Breast epithelium (tissue), 4 donors: ENCODE measurements around the gene POLR1D. TPM values are rescaled to one million over a fixed set of nuclear protein-coding genes. Genes with fewer than 3 reads are reported as not detected.

ENCODE experiments used
- DNase-seq, 2 donors: peaks; one replicate each; pipeline ENCODE4 v3.0.0-alpha.2; 2019; ENCODE audit warnings: low spot score in 2 of 2
- H3K27ac ChIP-seq, 2 donors: fragments of 200-600 bp; sonication (generic) in 1 of 2; one replicate each; pipeline ENCODE4 v1.5.1; 2016 to 2019; ENCODE audit warnings: mild to moderate bottlenecking in 1 of 2
- H3K27me3 ChIP-seq, 2 donors: fragments of 200-600 bp; sonication (generic) in 1 of 2; one replicate each; pipeline versions ENCODE4 v1.5.1 to v1.6.0; 2017 to 2019; ENCODE audit warnings: control low read depth in 1 of 2, mild to moderate bottlenecking in 1 of 2
- H3K36me3 ChIP-seq: fragments of 200-600 bp; one replicate; pipeline ENCODE4 v1.5.1; 2019
- H3K4me1 ChIP-seq, 2 donors: fragments of 200-600 bp; sonication (generic); one replicate each; pipeline ENCODE4 v1.5.1; 2016 to 2019; ENCODE audit warnings: control low read depth in 1 of 2
- H3K4me3 ChIP-seq, 3 donors: fragments of 200-600 bp; sonication (generic); 1 replicate in 2 of 3; 2 replicates in 1 of 3; pipeline ENCODE4 v1.5.1; 2016 to 2019; ENCODE audit warnings: mild to moderate bottlenecking in 3 of 3, moderate library complexity in 2 of 3
- H3K9me3 ChIP-seq, 2 donors: fragments of 200-600 bp; sonication (generic) in 1 of 2; one replicate each; pipeline ENCODE4 v1.5.1; 2016 to 2019; ENCODE audit warnings: control low read depth in 1 of 2
- POLR2A ChIP-seq: fragments of 450-650 bp; IDR thresholded peaks from one replicate; pipeline ENCODE4 v1.6.1; 2016; ENCODE audit warnings: antibody characterized with exemption, mild to moderate bottlenecking, moderate library complexity
- POLR2AphosphoS5 ChIP-seq, 3 donors: sonication (generic); formaldehyde crosslinking; IDR thresholded peaks; one replicate each; pipeline ENCODE4 v1.6.1; 2017; ENCODE audit warnings: antibody characterized with exemption in 3 of 3
- intact Hi-C: fragments of 100-400 bp; cut with DNase I; formaldehyde crosslinking; loops from one replicate; pipeline ENCODE4 v1.15.1; 2023; ENCODE audit warnings: low total_unique reads
- total RNA-seq, 3 donors: library from RNA; depleted of rRNA; stranded (reverse); fragments of >200 nt; gene quantifications; one replicate each; pipeline ENCODE4 v1.1.0, GENCODE V29; 2016
- TF ChIP-seq, protein P1 (sequence below), 3 donors: fragments of 450-650 bp; IDR thresholded peaks; one replicate each; pipeline ENCODE4 v1.5.1; 2016 to 2017; ENCODE audit warnings: antibody characterized with exemption in 3 of 3, mild to moderate bottlenecking in 3 of 3, moderate library complexity in 3 of 3

The POLR1D gene
- total RNA-seq, 3 donors from 2014 or later = 103 to 130 (median 115) TPM

DNA sequence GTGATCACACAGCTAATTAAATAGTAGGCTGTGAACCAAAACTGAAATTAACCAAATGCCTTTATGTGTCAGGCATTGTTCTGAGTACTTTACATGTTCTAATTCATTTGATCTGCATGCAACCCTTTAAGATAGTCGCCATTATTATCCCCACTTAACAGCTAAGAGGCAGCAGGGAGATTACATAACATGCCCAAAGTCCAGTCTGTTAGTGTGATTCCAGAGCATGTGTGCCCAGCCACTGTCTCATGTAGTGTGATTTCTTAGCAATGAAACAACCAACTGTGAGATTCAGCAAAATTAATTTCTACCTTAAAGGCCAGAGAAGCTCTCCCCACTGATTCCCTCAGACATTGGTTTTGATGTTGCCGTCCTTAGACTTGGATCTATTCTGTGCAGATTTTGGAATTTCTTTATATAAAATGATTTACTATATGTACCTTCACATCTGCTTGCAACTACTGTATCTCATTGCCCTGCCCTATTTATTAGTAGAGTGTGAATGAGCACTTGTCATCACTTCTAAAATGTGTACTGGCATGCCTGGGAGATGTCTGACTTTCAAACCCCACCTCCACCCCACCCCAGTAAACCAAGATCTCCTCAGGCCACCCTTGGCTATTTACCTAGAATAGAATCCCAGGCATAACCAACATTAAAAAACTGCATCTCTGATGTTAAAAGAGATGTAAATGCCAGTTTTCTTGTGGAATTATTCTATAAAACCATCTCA is 41.2 kb downstream of the POLR1D start:
- Histone ChIP-seq H3K27ac (no peak overlapping the region), H3K4me3 (no peak overlapping the region), H3K36me3 (no peaks in the 10 kb centered on the region), H3K4me1 (no peaks in the 10 kb centered on the region), H3K27me3 (no peaks in the 10 kb centered on the region), H3K9me3 (no peaks in the 10 kb centered on the region)
- intact Hi-C loops = no loop called here
- no peak for TF ChIP-seq POLR2AphosphoS5 (IDR thresholded peaks at IDR 0.05)
- TF ChIP-seq POLR2A = no peak
- TF ChIP-seq, protein P1, sequence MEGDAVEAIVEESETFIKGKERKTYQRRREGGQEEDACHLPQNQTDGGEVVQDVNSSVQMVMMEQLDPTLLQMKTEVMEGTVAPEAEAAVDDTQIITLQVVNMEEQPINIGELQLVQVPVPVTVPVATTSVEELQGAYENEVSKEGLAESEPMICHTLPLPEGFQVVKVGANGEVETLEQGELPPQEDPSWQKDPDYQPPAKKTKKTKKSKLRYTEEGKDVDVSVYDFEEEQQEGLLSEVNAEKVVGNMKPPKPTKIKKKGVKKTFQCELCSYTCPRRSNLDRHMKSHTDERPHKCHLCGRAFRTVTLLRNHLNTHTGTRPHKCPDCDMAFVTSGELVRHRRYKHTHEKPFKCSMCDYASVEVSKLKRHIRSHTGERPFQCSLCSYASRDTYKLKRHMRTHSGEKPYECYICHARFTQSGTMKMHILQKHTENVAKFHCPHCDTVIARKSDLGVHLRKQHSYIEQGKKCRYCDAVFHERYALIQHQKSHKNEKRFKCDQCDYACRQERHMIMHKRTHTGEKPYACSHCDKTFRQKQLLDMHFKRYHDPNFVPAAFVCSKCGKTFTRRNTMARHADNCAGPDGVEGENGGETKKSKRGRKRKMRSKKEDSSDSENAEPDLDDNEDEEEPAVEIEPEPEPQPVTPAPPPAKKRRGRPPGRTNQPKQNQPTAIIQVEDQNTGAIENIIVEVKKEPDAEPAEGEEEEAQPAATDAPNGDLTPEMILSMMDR (IDR thresholded peaks at IDR 0.05) = no peak
- no peak for DNase-seq

DNA sequence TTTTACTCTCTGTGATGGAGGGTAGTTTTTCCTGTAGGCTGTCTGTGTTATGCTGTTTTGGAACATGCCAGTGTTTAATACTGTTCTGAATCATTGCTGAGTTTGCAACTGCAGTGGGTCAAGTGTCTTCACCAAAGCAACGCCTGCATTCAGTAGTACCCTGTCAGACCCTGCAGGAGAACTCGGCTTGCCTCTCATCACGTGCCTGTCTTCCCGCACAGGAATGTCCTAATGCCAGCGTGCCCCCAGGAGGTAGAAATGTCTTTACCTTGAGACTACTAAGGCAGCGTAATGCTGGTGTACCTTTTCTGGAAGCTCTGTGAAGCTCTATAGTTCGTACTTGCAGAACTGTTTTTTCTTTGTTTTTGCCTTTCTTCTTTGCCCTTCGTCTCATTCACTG is 42.3 kb downstream of the POLR1D start:
- no peaks in the 10 kb centered on the region for H3K9me3 ChIP-seq
- no peaks in the 10 kb centered on the region for H3K27me3 ChIP-seq
- H3K36me3 ChIP-seq = no peaks in the 10 kb centered on the region
- no peaks in the 10 kb centered on the region for H3K4me1 ChIP-seq
- no peak for DNase-seq
- no peak overlapping the region for H3K4me3 ChIP-seq
- intact Hi-C loops = no loop called here
- H3K27ac ChIP-seq = no peak overlapping the region
- TF ChIP-seq, protein P1 (IDR thresholded peaks at IDR 0.05) = no peak
- TF ChIP-seq POLR2A (no peak), POLR2AphosphoS5 (IDR thresholded peaks at IDR 0.05) (no peak)

DNA sequence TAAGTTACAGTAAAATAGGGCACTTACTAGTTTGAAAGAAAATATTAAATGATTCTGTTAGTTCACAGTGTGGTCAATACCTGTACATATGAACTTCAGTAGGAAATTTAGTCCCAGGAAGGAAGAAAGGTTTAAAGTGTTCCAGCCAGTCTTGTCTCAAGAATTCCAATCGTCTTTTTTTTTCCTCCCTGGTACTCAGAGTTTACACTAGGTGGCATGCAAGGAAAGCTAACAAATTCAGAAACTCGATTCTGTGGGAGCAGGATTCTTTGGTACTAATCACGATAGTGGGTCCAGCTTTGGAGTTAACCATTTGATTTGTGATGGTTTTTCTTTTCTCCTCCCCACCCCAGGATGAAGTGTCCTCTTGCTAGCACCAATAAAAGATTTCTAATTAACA is 43.6 kb downstream of the POLR1D start:
- DNase-seq = no peak
- Histone ChIP-seq H3K27me3 (no peaks in the 10 kb centered on the region), H3K4me1 (no peaks in the 10 kb centered on the region), H3K27ac (peak overlapping the region in 1 of 2 donors; percentile 19), H3K36me3 (no peaks in the 10 kb centered on the region), H3K9me3 (no peaks in the 10 kb centered on the region), H3K4me3 (no peak overlapping the region)
- TF ChIP-seq POLR2A (no peak), POLR2AphosphoS5 (IDR thresholded peaks at IDR 0.05) (no peak)
- TF ChIP-seq, protein P1 (IDR thresholded peaks at IDR 0.05) = peak in 1 of 3 donors; percentile 30
- intact Hi-C loops = no loop called here

DNA sequence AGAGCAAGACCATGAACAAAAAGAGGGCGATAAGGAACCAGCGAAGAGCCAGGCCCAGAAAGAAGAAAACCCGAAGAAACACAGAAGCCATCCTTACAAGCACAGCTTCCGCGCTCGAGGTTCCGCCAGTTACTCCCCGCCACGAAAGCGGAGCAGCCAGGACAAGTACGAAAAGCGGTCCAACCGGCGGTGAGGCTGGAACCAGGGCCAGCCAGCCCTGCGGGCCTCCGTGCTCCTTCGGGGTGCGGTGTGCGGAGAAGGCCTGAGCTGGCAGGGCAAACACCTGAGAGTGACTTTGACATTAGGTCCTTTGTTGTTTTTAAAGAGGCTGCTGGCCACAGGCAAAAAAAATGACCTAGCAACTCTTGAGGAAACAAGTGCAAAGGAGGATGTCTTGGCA is 44.1 kb downstream of the POLR1D start:
- Histone ChIP-seq H3K36me3 (no peaks in the 10 kb centered on the region), H3K27ac (peak overlapping the region in 1 of 2 donors; percentile 19), H3K9me3 (no peaks in the 10 kb centered on the region), H3K4me3 (no peak overlapping the region), H3K4me1 (no peaks in the 10 kb centered on the region), H3K27me3 (no peaks in the 10 kb centered on the region)
- TF ChIP-seq POLR2A (no peak), POLR2AphosphoS5 (IDR thresholded peaks at IDR 0.05) (peak in 1 of 3 donors; percentile 49)
- TF ChIP-seq, protein P1 (IDR thresholded peaks at IDR 0.05) = no peak
- peak; percentile 66 to 73 for DNase-seq
- intact Hi-C loops = no loop called here

DNA sequence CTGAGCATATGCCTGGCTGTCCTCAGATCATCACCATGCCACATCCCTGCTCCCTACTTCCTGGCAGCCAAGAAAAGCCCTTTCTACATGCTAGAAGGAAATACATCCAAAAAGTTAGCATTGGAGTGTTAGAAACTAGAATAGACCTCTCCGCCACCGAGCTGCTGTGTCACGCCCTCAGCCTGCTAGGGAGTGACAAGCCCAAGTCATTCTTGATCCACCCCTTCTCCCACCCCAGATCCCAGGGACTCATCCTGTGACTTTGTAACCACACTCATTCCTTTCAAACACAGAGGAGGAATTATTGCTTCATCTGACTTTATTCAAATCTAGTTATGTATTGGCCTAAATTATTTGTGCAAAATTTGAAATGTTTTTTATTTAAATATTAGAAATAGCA is 45.3 kb downstream of the POLR1D start:
- Histone ChIP-seq H3K27me3 (no peaks in the 10 kb centered on the region), H3K36me3 (no peaks in the 10 kb centered on the region), H3K4me3 (no peak overlapping the region), H3K9me3 (peaks cover 0 to under 1% of the 10 kb centered on the region in 2 donors), H3K27ac (no peak overlapping the region), H3K4me1 (no peaks in the 10 kb centered on the region)
- no peak for DNase-seq
- intact Hi-C loops = no loop called here
- TF ChIP-seq POLR2AphosphoS5 (IDR thresholded peaks at IDR 0.05) = no peak
- TF ChIP-seq, protein P1 (IDR thresholded peaks at IDR 0.05) = no peak
- TF ChIP-seq POLR2A = no peak
